Ascending aorta (tissue), 2 donors: ENCODE measurements around the gene METTL26. TPM values are rescaled to one million over a fixed set of nuclear protein-coding genes. Genes with fewer than 3 reads are reported as not detected.

Source experiments
- DNase-seq, 2 donors: peaks; one replicate each; pipeline ENCODE4 v3.0.0-alpha.2; 2019; ENCODE audit warnings: low spot score in 2 of 2
- H3K27ac ChIP-seq, 2 donors: fragments of 200-600 bp; sonication (generic); one replicate each; pipeline ENCODE4 v1.5.1; 2016 to 2017; ENCODE audit warnings: mild to moderate bottlenecking in 1 of 2
- H3K27me3 ChIP-seq: fragments of 200-600 bp; sonication (generic); one replicate; pipeline ENCODE4 v1.5.1; 2017
- H3K36me3 ChIP-seq, 2 donors: fragments of 200-600 bp; sonication (generic); one replicate each; pipeline ENCODE4 v1.5.1; 2016
- H3K4me1 ChIP-seq, 2 donors: fragments of 200-600 bp; sonication (generic); one replicate each; pipeline ENCODE4 v1.5.1; 2016 to 2017; ENCODE audit warnings: mild to moderate bottlenecking in 1 of 2
- H3K4me3 ChIP-seq, 2 donors: fragments of 200-600 bp; sonication (generic); one replicate each; pipeline ENCODE4 v1.5.1; 2016 to 2017; ENCODE audit warnings: mild to moderate bottlenecking in 1 of 2
- H3K9me3 ChIP-seq, 2 donors: fragments of 200-600 bp; sonication (generic); one replicate each; pipeline ENCODE4 v1.5.1; 2016
- CTCF ChIP-seq, 3 experiments: fragments of 200-600 bp in 2 of 3; fragments of 450-650 bp in 1 of 3; sonication (generic) in 2 of 3; IDR thresholded peaks; one replicate each; pipeline ENCODE4 v1.5.1; 2016 to 2019; ENCODE audit warnings: antibody characterized with exemption in 3 of 3, mild to moderate bottlenecking in 1 of 3, moderate library complexity in 1 of 3
- intact Hi-C: fragments of 100-400 bp; cut with DNase I; formaldehyde crosslinking; loops from one replicate; pipeline ENCODE4 v1.15.1; 2023
- total RNA-seq: library from RNA; depleted of rRNA; stranded (reverse); fragments of >200 nt; gene quantifications from one replicate; pipeline ENCODE4 v1.1.0, GENCODE V29; 2016

METTL26 gene
- total RNA-seq, 1 donor from 2014 or later: 523 TPM

GRCh38 chr16:628321-629061 lies 7.6 kb downstream of the METTL26 start:
- no peak overlapping the region for H3K4me3 ChIP-seq
- H3K9me3 ChIP-seq: no peaks in the 10 kb centered on the region
- H3K27me3 ChIP-seq: no peaks in the 10 kb centered on the region
- DNase-seq: no peak
- H3K36me3 ChIP-seq: peaks cover 31 to 46% of the 10 kb centered on the region in 2 donors
- intact Hi-C loops: no loop called here
- no peak for TF ChIP-seq CTCF (IDR thresholded peaks at IDR 0.05)
- H3K27ac ChIP-seq: no peak overlapping the region
- peaks cover 0 to 5% of the 10 kb centered on the region in 2 donors for H3K4me1 ChIP-seq

GRCh38 chr16:627454-628239 lies 8.5 kb downstream of the METTL26 start:
- Histone ChIP-seq H3K27ac (no peak overlapping the region), H3K9me3 (no peaks in the 10 kb centered on the region), H3K36me3 (peaks cover 26 to 39% of the 10 kb centered on the region in 2 donors), H3K4me1 (peaks cover 0 to 5% of the 10 kb centered on the region in 2 donors), H3K4me3 (no peak overlapping the region), H3K27me3 (no peaks in the 10 kb centered on the region)
- intact Hi-C loops: no loop called here
- TF ChIP-seq CTCF (IDR thresholded peaks at IDR 0.05): no peak
- no peak for DNase-seq

DNA sequence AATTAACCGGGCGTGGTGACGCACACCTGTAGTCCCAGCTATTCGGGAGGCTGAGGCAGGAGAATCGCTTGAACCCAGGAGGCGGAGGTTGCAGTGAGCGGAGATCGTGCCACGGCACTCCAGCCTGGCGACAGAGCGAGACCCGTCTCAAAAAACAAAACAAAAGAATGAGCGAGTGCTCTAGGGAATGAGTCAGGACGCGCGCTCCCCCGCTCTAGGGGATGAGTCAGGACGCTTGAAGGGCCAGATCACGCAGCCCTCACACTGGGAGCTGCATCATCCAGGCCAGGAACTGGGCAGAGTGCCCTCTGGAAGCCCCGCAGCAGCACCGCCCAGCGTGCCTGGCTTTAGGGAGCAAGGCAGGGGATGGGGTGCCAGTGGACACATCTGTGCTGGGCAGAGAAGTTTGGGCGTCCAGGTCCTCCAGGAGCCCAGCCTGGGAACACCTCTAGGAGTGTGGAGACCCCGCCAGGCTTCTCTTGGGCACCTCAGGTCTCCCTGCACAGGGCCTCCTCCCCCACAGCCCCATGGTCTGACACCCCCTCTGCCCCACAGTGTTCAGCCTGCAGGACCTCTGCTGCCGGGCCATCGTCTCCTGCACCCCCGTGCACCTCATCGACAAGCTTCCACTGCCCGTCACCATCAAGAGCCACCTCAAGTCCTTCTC lies 9.2 kb downstream of the METTL26 start:
- no peak for TF ChIP-seq CTCF (IDR thresholded peaks at IDR 0.05)
- Histone ChIP-seq H3K9me3 (no peaks in the 10 kb centered on the region), H3K4me3 (no peak overlapping the region), H3K36me3 (peaks cover 26 to 39% of the 10 kb centered on the region in 2 donors), H3K27me3 (no peaks in the 10 kb centered on the region), H3K27ac (no peak overlapping the region), H3K4me1 (peaks cover 0 to 5% of the 10 kb centered on the region in 2 donors)
- DNase-seq: no peak
- intact Hi-C loops: no loop called here

DNA sequence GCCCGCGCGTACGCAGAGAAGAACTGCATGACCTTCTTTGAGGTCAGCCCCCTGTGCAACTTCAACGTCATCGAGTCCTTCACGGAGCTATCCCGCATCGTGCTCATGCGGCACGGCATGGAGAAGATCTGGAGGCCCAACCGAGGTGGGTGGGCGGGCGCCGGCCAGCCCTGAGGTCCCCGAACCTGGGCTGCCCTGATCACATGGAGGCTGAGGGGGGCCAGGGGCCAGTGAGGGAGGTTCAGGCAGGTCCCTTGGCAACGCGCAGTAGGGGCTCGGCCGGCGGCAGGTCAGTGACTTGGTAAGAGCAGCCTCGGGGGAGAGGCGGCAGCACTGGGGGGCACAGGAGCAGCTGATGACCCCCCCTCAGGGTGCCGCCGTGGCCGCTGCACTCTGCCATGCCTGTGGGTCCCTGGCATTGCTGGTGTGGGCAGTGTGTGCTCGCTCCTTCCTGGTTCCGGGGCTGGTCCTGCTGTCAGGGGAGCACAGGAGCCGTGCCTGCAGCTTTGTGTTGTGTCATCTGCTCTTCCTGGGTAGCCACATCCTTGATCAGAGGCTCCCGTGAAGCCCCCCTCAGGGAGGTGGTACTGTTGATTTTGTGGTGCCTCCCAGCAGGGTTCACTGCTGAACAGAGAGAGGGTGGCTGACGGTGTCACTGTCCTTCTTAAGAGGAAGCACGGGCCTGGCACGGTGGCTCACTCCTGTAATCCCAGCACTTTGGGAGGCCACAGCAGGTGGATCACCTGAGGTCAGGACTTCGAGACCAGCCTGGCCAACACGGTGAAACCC lies 9.9 kb downstream of the METTL26 start:
- intact Hi-C loops: no loop called here
- H3K27ac ChIP-seq: no peak overlapping the region
- no peak for TF ChIP-seq CTCF (IDR thresholded peaks at IDR 0.05)
- H3K9me3 ChIP-seq: no peaks in the 10 kb centered on the region
- no peak overlapping the region for H3K4me3 ChIP-seq
- H3K4me1 ChIP-seq: peaks cover 0 to 5% of the 10 kb centered on the region in 2 donors
- H3K27me3 ChIP-seq: no peaks in the 10 kb centered on the region
- peaks cover 26 to 39% of the 10 kb centered on the region in 2 donors for H3K36me3 ChIP-seq
- DNase-seq: no peak
